Glutamatergic neuron (in vitro differentiated cells): ENCODE measurements around the gene METTL6. TPM values are rescaled to one million over a fixed set of nuclear protein-coding genes. Genes with fewer than 3 reads are reported as not detected.

ENCODE experiments used
- DNase-seq: peaks from one replicate; pipeline ENCODE4 v3.0.0; 2022
- H3K27ac Mint-ChIP-seq: one replicate; pipeline ENCODE4 v1.8.0; 2020; ENCODE audit warnings: mild to moderate bottlenecking, mixed read lengths, inconsistent platforms; ENCODE audit not compliant: unreplicated experiment
- H3K27me3 Mint-ChIP-seq: one replicate; pipeline ENCODE4 v1.8.0; 2020; ENCODE audit warnings: mild to moderate bottlenecking, moderate library complexity, mixed read lengths, inconsistent platforms; ENCODE audit not compliant: unreplicated experiment
- H3K36me3 Mint-ChIP-seq: one replicate; pipeline ENCODE4 v1.8.0; 2020; ENCODE audit warnings: mild to moderate bottlenecking, mixed read lengths, inconsistent platforms; ENCODE audit not compliant: unreplicated experiment
- H3K4me1 Mint-ChIP-seq: one replicate; pipeline ENCODE4 v1.8.0; 2020; ENCODE audit warnings: mild to moderate bottlenecking, low read depth, mixed read lengths, inconsistent platforms; ENCODE audit not compliant: unreplicated experiment
- H3K4me3 Mint-ChIP-seq: one replicate; pipeline ENCODE4 v1.8.0; 2020; ENCODE audit warnings: mild to moderate bottlenecking, mixed read lengths, inconsistent platforms; ENCODE audit not compliant: unreplicated experiment
- H3K9me3 Mint-ChIP-seq: one replicate; pipeline ENCODE4 v1.8.0; 2020; ENCODE audit warnings: mild to moderate bottlenecking, moderate library complexity, mixed read lengths, inconsistent platforms; ENCODE audit not compliant: unreplicated experiment
- CTCF ChIP-seq: fragments of 200-600 bp; sonication (generic); IDR thresholded peaks from one replicate; pipeline ENCODE4 v1.5.0; 2021; ENCODE audit not compliant: partially characterized antibody, unreplicated experiment
- total RNA-seq: library from RNA; stranded (reverse); fragmentation: NEBNext Ultra II Directional; extraction: Animal tissue kit (Norgen Biotek cat#: 25700); gene quantifications from one replicate; pipeline ENCODE4 v1.2.1, GENCODE V29; 2021; ENCODE audit not compliant: unreplicated experiment

Gene METTL6
- total RNA-seq, 1 donor from 2014 or later = 25.9 TPM

GRCh38 chr3:15433531-15433930, 6.2 kb upstream of the METTL6 start:
- Mint-ChIP-seq H3K36me3 (no peaks in the 10 kb centered on the region), H3K27me3 (no peaks in the 10 kb centered on the region), H3K4me1 (peaks cover 5% of the 10 kb centered on the region), H3K27ac (no peak overlapping the region), H3K9me3 (no peaks in the 10 kb centered on the region), H3K4me3 (no peak overlapping the region)
- TF ChIP-seq CTCF = no peak
- no peak for DNase-seq

- DNase-seq = no peak
- Mint-ChIP-seq H3K4me3 (no peak overlapping the region), H3K27me3 (no peaks in the 10 kb centered on the region), H3K9me3 (peaks cover 2% of the 10 kb centered on the region), H3K36me3 (no peaks in the 10 kb centered on the region), H3K27ac (no peak overlapping the region), H3K4me1 (peaks cover 11% of the 10 kb centered on the region)
- TF ChIP-seq CTCF = no peak
Measured at GRCh38 chr3:15431256-15431837, 4.0 kb upstream of the METTL6 start.

- H3K9me3 Mint-ChIP-seq = peaks cover 2% of the 10 kb centered on the region
- DNase-seq = no peak
- no peaks in the 10 kb centered on the region for H3K27me3 Mint-ChIP-seq
- H3K27ac Mint-ChIP-seq = no peak overlapping the region
- H3K36me3 Mint-ChIP-seq = no peaks in the 10 kb centered on the region
- H3K4me3 Mint-ChIP-seq = no peak overlapping the region
- TF ChIP-seq CTCF = no peak
- peaks cover 11% of the 10 kb centered on the region for H3K4me1 Mint-ChIP-seq
Measured at GRCh38 chr3:15430624-15431023, 3.3 kb upstream of the METTL6 start.

- H3K4me3 Mint-ChIP-seq = peak overlapping the region; percentile 99
- H3K27ac Mint-ChIP-seq = no peak overlapping the region
- no peaks in the 10 kb centered on the region for H3K36me3 Mint-ChIP-seq
- H3K9me3 Mint-ChIP-seq = peaks cover 2% of the 10 kb centered on the region
- TF ChIP-seq CTCF = no peak
- no peak for DNase-seq
- peaks cover 11% of the 10 kb centered on the region for H3K4me1 Mint-ChIP-seq
- no peaks in the 10 kb centered on the region for H3K27me3 Mint-ChIP-seq
Measured at GRCh38 chr3:15429080-15429479, 1.7 kb upstream of the METTL6 start.

- Mint-ChIP-seq H3K9me3 (peaks cover 2% of the 10 kb centered on the region), H3K27ac (peak overlapping the region; percentile 79), H3K27me3 (no peaks in the 10 kb centered on the region), H3K4me3 (peak overlapping the region; percentile 99), H3K36me3 (no peaks in the 10 kb centered on the region), H3K4me1 (peaks cover 11% of the 10 kb centered on the region)
- no peak for TF ChIP-seq CTCF
- DNase-seq = no peak
Measured at GRCh38 chr3:15428539-15428938, 1.2 kb upstream of the METTL6 start.
